Smooth muscle cell (in vitro differentiated cells): ENCODE measurements around the gene PI4KA. TPM values are rescaled to one million over a fixed set of nuclear protein-coding genes. Genes with fewer than 3 reads are reported as not detected.
"Not testable (repeated sequence)": the region's sequence is repeated elsewhere in the genome, so short reads cannot be mapped to it uniquely, and the experiment has no call there.

ENCODE experiments used
- DNase-seq: peaks from one replicate; lab custom pipeline; 2025; ENCODE audit not compliant: unreplicated experiment; lab: John Stamatoyannopoulos, UW
- H2AFZ ChIP-seq: fragments of 200-600 bp; sonication (generic); 2 replicates; pipeline ENCODE4 v1.6.0; 2016; ENCODE audit warnings: antibody characterized with exemption, low read depth, mild to moderate bottlenecking
- H3F3A ChIP-seq: fragments of 200-600 bp; sonication (generic); 2 replicates; pipeline ENCODE4 v1.6.0; 2017; ENCODE audit warnings: antibody characterized with exemption, low read depth
- H3K27ac ChIP-seq: fragments of 200-600 bp; sonication (generic); 2 replicates; pipeline ENCODE4 v1.5.1; 2016; ENCODE audit warnings: low read depth, mild to moderate bottlenecking
- H3K27me3 ChIP-seq: fragments of 200-600 bp; sonication (generic); 2 replicates; pipeline ENCODE4 v1.6.1; 2016; ENCODE audit warnings: low read depth, mild to moderate bottlenecking
- H3K36me3 ChIP-seq: fragments of 200-600 bp; sonication (generic); 2 replicates; pipeline ENCODE4 v1.5.1; 2016; ENCODE audit warnings: low read depth
- H3K4me1 ChIP-seq: fragments of 200-600 bp; sonication (generic); 2 replicates; pipeline ENCODE4 v1.5.1; 2016; ENCODE audit warnings: low read depth
- H3K4me2 ChIP-seq: fragments of 200-600 bp; sonication (generic); 2 replicates; pipeline ENCODE4 v1.6.0; 2016; ENCODE audit warnings: mild to moderate bottlenecking
- H3K4me3 ChIP-seq: fragments of 200-600 bp; sonication (generic); 2 replicates; pipeline ENCODE4 v1.5.1; 2016; ENCODE audit warnings: mild to moderate bottlenecking
- H3K79me2 ChIP-seq: fragments of 200-600 bp; sonication (generic); 2 replicates; pipeline ENCODE4 v1.6.0; 2016; ENCODE audit warnings: low read depth, mild to moderate bottlenecking
- H3K9ac ChIP-seq: fragments of 200-600 bp; sonication (generic); 2 replicates; pipeline ENCODE4 v1.6.0; 2016; ENCODE audit warnings: low read depth
- H3K9me3 ChIP-seq: fragments of 200-600 bp; sonication (generic); replicated peaks from 2 replicates; pipeline ENCODE4 v1.5.1; 2016; ENCODE audit warnings: low read depth
- H4K20me1 ChIP-seq: fragments of 200-600 bp; sonication (generic); 2 replicates; pipeline ENCODE4 v1.6.0; 2016; ENCODE audit warnings: low read depth
- CTCF ChIP-seq: fragments of 200-600 bp; sonication (generic); IDR thresholded peaks from 2 replicates; pipeline ENCODE4 v1.5.1; 2017; ENCODE audit warnings: borderline replicate concordance, mild to moderate bottlenecking, antibody characterized with exemption; ENCODE audit not compliant: insufficient read depth, poor library complexity, severe bottlenecking
- WGBS: methylation state at CpG from one replicate; pipeline ENCODE4 v1.1.7; 2016; ENCODE audit warnings: low lambda C conversion rate; 5-methylcytosine and 5-hydroxymethylcytosine counted together
- polyA plus RNA-seq: library from polyadenylated mRNA; unstranded; fragments of >200 nt; fragmentation: Nextera tagmentation; extraction: Ambion mirVana; gene quantifications from 2 replicates; pipeline ENCODE4 v1.2.1, GENCODE V29; 2016
- total RNA-seq: library from RNA; depleted of rRNA; stranded (reverse); fragments of >200 nt; gene quantifications from 2 replicates; pipeline ENCODE4 v1.2.3, GENCODE V29; 2014

Gene PI4KA
- total and polyA plus RNA-seq, 2 experiments from 2014 or later: 23.5 to 33.2 TPM

GRCh38 chr22:20899827-20900423, 41.3 kb upstream of the PI4KA start:
- Histone ChIP-seq H2AFZ (no peak overlapping the region), H3K4me3 (no peak overlapping the region), H3K36me3 (no peaks in the 10 kb centered on the region), H3F3A (no peaks in the 10 kb centered on the region), H4K20me1 (no peaks in the 10 kb centered on the region), H3K27ac (no peak overlapping the region), H3K27me3 (no peaks in the 10 kb centered on the region), H3K9ac (no peak overlapping the region), H3K79me2 (no peaks in the 10 kb centered on the region), H3K4me2 (no peak overlapping the region), H3K4me1 (no peaks in the 10 kb centered on the region), H3K9me3 (no peaks in the 10 kb centered on the region)
- 88% methylated on average over 7 of the region's 7 CpGs for WGBS
- no peak for DNase-seq
- no peak for TF ChIP-seq CTCF

DNA sequence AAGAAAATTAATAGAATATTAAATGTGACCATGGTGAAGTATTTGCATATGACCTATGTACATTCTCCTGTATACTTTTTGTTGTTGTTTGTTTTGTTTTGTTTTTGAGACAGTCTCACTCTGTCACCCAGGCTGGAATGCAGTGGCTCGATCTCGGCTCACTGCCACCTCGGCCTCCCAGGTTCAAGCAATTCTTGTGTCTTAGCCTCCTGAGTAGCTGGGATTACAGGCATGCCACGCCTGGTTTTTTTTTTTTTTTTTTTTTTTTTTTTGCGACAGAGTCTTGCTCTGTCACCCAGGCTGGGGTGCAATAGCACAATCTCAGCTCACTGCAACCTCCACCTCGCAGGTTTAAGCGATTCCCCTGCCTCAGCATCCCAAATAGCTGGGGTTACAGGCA, 39.1 kb upstream of the PI4KA start:
- not testable (repeated sequence) for H3K79me2 ChIP-seq, H4K20me1 ChIP-seq, H3K4me2 ChIP-seq, H3K9ac ChIP-seq, H2AFZ ChIP-seq, H3K4me3 ChIP-seq, H3K9me3 ChIP-seq, H3F3A ChIP-seq, H3K27me3 ChIP-seq, DNase-seq, H3K4me1 ChIP-seq, H3K36me3 ChIP-seq, H3K27ac ChIP-seq
- WGBS: 90% methylated on average over 6 of the region's 7 CpGs

GRCh38 chr22:20890975-20891374, 32.4 kb upstream of the PI4KA start:
- 95% methylated on average over 6 of the region's 6 CpGs for WGBS
- H2AFZ ChIP-seq: no peak overlapping the region
- no peak overlapping the region for H3K4me3 ChIP-seq
- no peak for TF ChIP-seq CTCF
- H3K27ac ChIP-seq: no peak overlapping the region
- no peaks in the 10 kb centered on the region for H3K4me1 ChIP-seq
- no peaks in the 10 kb centered on the region for H3K36me3 ChIP-seq
- no peaks in the 10 kb centered on the region for H3F3A ChIP-seq
- H4K20me1 ChIP-seq: no peaks in the 10 kb centered on the region
- no peaks in the 10 kb centered on the region for H3K9me3 ChIP-seq
- H3K27me3 ChIP-seq: no peaks in the 10 kb centered on the region
- no peak for DNase-seq
- no peak overlapping the region for H3K4me2 ChIP-seq
- no peaks in the 10 kb centered on the region for H3K79me2 ChIP-seq
- no peak overlapping the region for H3K9ac ChIP-seq

- no peak overlapping the region for H3K9ac ChIP-seq
- H3K9me3 ChIP-seq: no peaks in the 10 kb centered on the region
- no peaks in the 10 kb centered on the region for H3K27me3 ChIP-seq
- no peak for TF ChIP-seq CTCF
- no peak overlapping the region for H3K4me3 ChIP-seq
- H3K4me2 ChIP-seq: no peak overlapping the region
- peaks cover 3% of the 10 kb centered on the region for H3K4me1 ChIP-seq
- H4K20me1 ChIP-seq: peaks cover 4% of the 10 kb centered on the region
- peaks cover 3% of the 10 kb centered on the region for H3F3A ChIP-seq
- H3K36me3 ChIP-seq: no peaks in the 10 kb centered on the region
- WGBS: 96% methylated on average over 13 of the region's 13 CpGs
- DNase-seq: no peak
- no peaks in the 10 kb centered on the region for H3K79me2 ChIP-seq
- H3K27ac ChIP-seq: no peak overlapping the region
- H2AFZ ChIP-seq: no peak overlapping the region
Measured at GRCh38 chr22:20889904-20890540, 31.4 kb upstream of the PI4KA start.
